HG02610 (cell line): ENCODE data around the gene LRRC39.

Experiments
- ATAC-seq: cut with Tn5 transposase; IDR thresholded peaks from one replicate; pipeline ENCODE4 v1.9.1; 2021; ENCODE audit warnings: mild to moderate bottlenecking, moderate library complexity; ENCODE audit not compliant: unreplicated experiment

Gene LRRC39

GRCh38 chr1:100151679-100152078, 26.4 kb downstream of the LRRC39 start:
- ATAC-seq, result peak; percentile 25

- no peak for ATAC-seq
Observed at GRCh38 chr1:100147875-100148274, 30.2 kb downstream of the LRRC39 start.

GRCh38 chr1:100146958-100147357, 31.1 kb downstream of the LRRC39 start:
- no peak for ATAC-seq

GRCh38 chr1:100145116-100145515, 32.9 kb downstream of the LRRC39 start:
- ATAC-seq, result no peak

GRCh38 chr1:100142343-100142742, 35.7 kb downstream of the LRRC39 start:
- no peak for ATAC-seq

- ATAC-seq, result no peak
Observed at GRCh38 chr1:100141192-100141591, 36.9 kb downstream of the LRRC39 start.

GRCh38 chr1:100137602-100138001, 40.5 kb downstream of the LRRC39 start:
- no peak for ATAC-seq

GRCh38 chr1:100134872-100135271, 43.2 kb downstream of the LRRC39 start:
- ATAC-seq, result no peak

- ATAC-seq, result peak; percentile 83
Observed at GRCh38 chr1:100132566-100133477, 45.2 kb downstream of the LRRC39 start, which contains the start of the genes SASS6 and TRMT13. Gene SASS6 (minus strand): TSS chr1:100132930. CDS start chr1:100132814, 116 bp downstream. Gene TRMT13 (plus strand): TSS chr1:100133163. CDS start chr1:100133169, 6 bp downstream.

GRCh38 chr1:100131623-100132022, 46.4 kb downstream of the LRRC39 start:
- no peak for ATAC-seq

- no peak for ATAC-seq
Observed at GRCh38 chr1:100130552-100131077, 47.4 kb downstream of the LRRC39 start.

GRCh38 chr1:100127226-100127625, 50.8 kb downstream of the LRRC39 start:
- no peak for ATAC-seq

GRCh38 chr1:100122177-100122576, 55.9 kb downstream of the LRRC39 start:
- no peak for ATAC-seq

- no peak for ATAC-seq
Observed at GRCh38 chr1:100115524-100115923, 62.5 kb downstream of the LRRC39 start.

- ATAC-seq, result no peak
Observed at GRCh38 chr1:100109554-100110066, 68.4 kb downstream of the LRRC39 start.

GRCh38 chr1:100107696-100108095, 70.4 kb downstream of the LRRC39 start:
- ATAC-seq, result no peak

GRCh38 chr1:100101564-100101963, 76.5 kb downstream of the LRRC39 start:
- no peak for ATAC-seq

- no peak for ATAC-seq
Observed at GRCh38 chr1:100100202-100100601, 77.9 kb downstream of the LRRC39 start.
